ENCODE measurements around the gene LHFPL3.

Gene LHFPL3

GRCh38 chr7:104838537-104839299 lies 510.3 kb downstream of the LHFPL3 start:
- Histone ChIP-seq H2BK120ac (ENCODE audit: insufficient read depth, low read length, poor library complexity) (no peak overlapping the region), H2AFZ (ENCODE audit: insufficient read depth, low read length, poor library complexity) (no peak overlapping the region), H3K14ac (ENCODE audit: low read length) (no peak overlapping the region), H3K79me1 (ENCODE audit: low read length) (no peaks in the 10 kb centered on the region), H2AK5ac (ENCODE audit: low read length) (no peak overlapping the region), H3K4me2 (ENCODE audit: low read length) (no peak overlapping the region), H3K4me1 (ENCODE audit: control insufficient read depth in 1 of 2, insufficient read depth in 2 of 2, low read length in 2 of 2) (no peaks in the 10 kb centered on the region), H3K4me3 (ENCODE audit: low read depth, low read length) (no peak overlapping the region), H2BK5ac (ENCODE audit: low read depth, low read length, poor library complexity) (no peak overlapping the region), H4K91ac (ENCODE audit: low read depth, low read length) (no peak overlapping the region), H3K79me2 (ENCODE audit: control insufficient read depth, insufficient read depth, low read length, poor library complexity) (no peaks in the 10 kb centered on the region), H3K9me3 (ENCODE audit: insufficient read depth, low read depth, low read length) (no peaks in the 10 kb centered on the region), H4K12ac (ENCODE audit: low read depth, low read length) (no peak overlapping the region), H3K9ac (ENCODE audit: low read length) (no peak overlapping the region), H4K8ac (ENCODE audit: low read depth, low read length) (no peak overlapping the region), H3K27me3 (ENCODE audit: insufficient read depth, low read length) (no peaks in the 10 kb centered on the region), H3K36me3 (ENCODE audit: control insufficient read depth in 1 of 2, insufficient read depth in 2 of 2, low read length in 2 of 2) (no peaks in the 10 kb centered on the region), H3K23ac (ENCODE audit: low read length) (no peak overlapping the region), H3K18ac (ENCODE audit: low read length) (no peak overlapping the region), H3K27ac (ENCODE audit: low read depth, low read length) (no peak overlapping the region), H3K4ac (ENCODE audit: low read depth, low read length) (no peak overlapping the region), H2BK12ac (ENCODE audit: low read length) (no peak overlapping the region)
- no CpG with 5 or more reads among the region's 3 CpGs for WGBS (ENCODE audit: extremely low coverage, insufficient coverage, insufficient read length)
- no peak for DNase-seq

DNA sequence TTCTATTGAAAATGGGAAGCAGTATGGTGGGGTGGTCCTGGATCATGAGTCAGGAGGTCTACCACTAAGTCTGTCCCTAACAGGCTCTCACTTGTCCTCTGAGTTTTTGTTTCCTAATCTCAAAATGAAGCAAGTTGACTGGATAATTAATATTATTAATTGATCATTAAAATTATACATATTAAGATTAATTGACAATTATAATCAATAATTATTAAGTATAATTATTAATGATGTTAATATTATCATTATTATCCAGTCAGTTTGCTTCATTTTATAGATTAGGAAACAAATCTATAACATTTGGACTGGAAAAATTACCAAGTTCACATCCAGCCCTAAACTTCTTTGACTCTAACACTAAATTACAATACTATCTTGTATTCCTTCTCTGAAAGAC lies 511.4 kb downstream of the LHFPL3 start:
- H3K9ac ChIP-seq (ENCODE audit: low read length) = no peak overlapping the region
- no peak overlapping the region for H3K27ac ChIP-seq (ENCODE audit: low read depth, low read length)

DNA sequence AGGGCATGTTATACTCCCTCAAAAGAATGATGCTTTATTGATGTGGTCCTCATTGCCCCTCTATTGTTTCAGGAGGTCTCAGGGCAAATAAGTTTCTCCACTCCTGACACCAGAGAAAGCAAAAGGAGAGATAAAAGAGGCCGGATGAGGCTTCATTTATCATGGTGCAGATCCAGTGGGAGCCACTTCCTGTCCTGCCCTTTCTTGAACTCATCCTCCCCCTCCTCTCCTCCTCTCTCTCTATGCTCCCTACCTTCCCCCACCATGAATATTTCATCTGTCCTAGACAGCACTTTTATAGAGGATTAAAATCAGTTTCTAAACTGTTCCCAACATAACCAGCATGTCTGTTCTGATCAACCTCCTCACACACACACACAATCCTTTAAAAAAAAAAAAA lies 513.4 kb downstream of the LHFPL3 start:
- Histone ChIP-seq H3K27ac (ENCODE audit: low read depth, low read length) (no peak overlapping the region), H4K8ac (ENCODE audit: low read depth, low read length) (no peak overlapping the region), H3K79me1 (ENCODE audit: low read length) (no peaks in the 10 kb centered on the region), H3K4me2 (ENCODE audit: low read length) (no peak overlapping the region), H3K36me3 (ENCODE audit: control insufficient read depth in 1 of 2, insufficient read depth in 2 of 2, low read length in 2 of 2) (no peaks in the 10 kb centered on the region), H2AFZ (ENCODE audit: insufficient read depth, low read length, poor library complexity) (no peak overlapping the region), H3K4me1 (ENCODE audit: control insufficient read depth in 1 of 2, insufficient read depth in 2 of 2, low read length in 2 of 2) (no peaks in the 10 kb centered on the region), H3K9ac (ENCODE audit: low read length) (no peak overlapping the region), H2BK12ac (ENCODE audit: low read length) (no peak overlapping the region), H3K9me3 (ENCODE audit: insufficient read depth, low read depth, low read length) (no peaks in the 10 kb centered on the region), H2BK5ac (ENCODE audit: low read depth, low read length, poor library complexity) (no peak overlapping the region), H3K4me3 (ENCODE audit: low read depth, low read length) (no peak overlapping the region), H4K91ac (ENCODE audit: low read depth, low read length) (no peak overlapping the region), H4K12ac (ENCODE audit: low read depth, low read length) (no peak overlapping the region), H3K27me3 (ENCODE audit: insufficient read depth, low read length) (no peaks in the 10 kb centered on the region), H2AK5ac (ENCODE audit: low read length) (no peak overlapping the region), H3K18ac (ENCODE audit: low read length) (no peak overlapping the region), H3K23ac (ENCODE audit: low read length) (no peak overlapping the region), H3K14ac (ENCODE audit: low read length) (no peak overlapping the region), H3K4ac (ENCODE audit: low read depth, low read length) (no peak overlapping the region), H3K79me2 (ENCODE audit: control insufficient read depth, insufficient read depth, low read length, poor library complexity) (no peaks in the 10 kb centered on the region), H2BK120ac (ENCODE audit: insufficient read depth, low read length, poor library complexity) (no peak overlapping the region)
- DNase-seq = no peak
- WGBS (ENCODE audit: extremely low coverage, insufficient coverage, insufficient read length) = no CpG with 5 or more reads among the region's 1 CpG

More for the DNA sequence above, 511.4 kb downstream of the LHFPL3 start:
- no peak overlapping the region for H2AK5ac ChIP-seq (ENCODE audit: low read length)
- H3K36me3 ChIP-seq (ENCODE audit: control insufficient read depth in 1 of 2, insufficient read depth in 2 of 2, low read length in 2 of 2) = no peaks in the 10 kb centered on the region
- no peak overlapping the region for H4K12ac ChIP-seq (ENCODE audit: low read depth, low read length)
- H2BK12ac ChIP-seq (ENCODE audit: low read length) = no peak overlapping the region
- no peak overlapping the region for H4K8ac ChIP-seq (ENCODE audit: low read depth, low read length)
- no peaks in the 10 kb centered on the region for H3K9me3 ChIP-seq (ENCODE audit: insufficient read depth, low read depth, low read length)
- no peak overlapping the region for H3K18ac ChIP-seq (ENCODE audit: low read length)
- no peak overlapping the region for H4K91ac ChIP-seq (ENCODE audit: low read depth, low read length)
- no peak overlapping the region for H3K23ac ChIP-seq (ENCODE audit: low read length)
- no peak overlapping the region for H2AFZ ChIP-seq (ENCODE audit: insufficient read depth, low read length, poor library complexity)
- H3K4ac ChIP-seq (ENCODE audit: low read depth, low read length) = no peak overlapping the region
- no peak overlapping the region for H2BK120ac ChIP-seq (ENCODE audit: insufficient read depth, low read length, poor library complexity)
- H3K4me2 ChIP-seq (ENCODE audit: low read length) = no peak overlapping the region
- no peak for DNase-seq
- no peaks in the 10 kb centered on the region for H3K79me1 ChIP-seq (ENCODE audit: low read length)
- no peaks in the 10 kb centered on the region for H3K27me3 ChIP-seq (ENCODE audit: insufficient read depth, low read length)
- H3K4me1 ChIP-seq (ENCODE audit: control insufficient read depth in 1 of 2, insufficient read depth in 2 of 2, low read length in 2 of 2) = no peaks in the 10 kb centered on the region
- H2BK5ac ChIP-seq (ENCODE audit: low read depth, low read length, poor library complexity) = no peak overlapping the region
- H3K4me3 ChIP-seq (ENCODE audit: low read depth, low read length) = no peak overlapping the region
- no peak overlapping the region for H3K14ac ChIP-seq (ENCODE audit: low read length)
- H3K79me2 ChIP-seq (ENCODE audit: control insufficient read depth, insufficient read depth, low read length, poor library complexity) = no peaks in the 10 kb centered on the region

- Histone ChIP-seq H4K8ac (ENCODE audit: low read depth, low read length) (no peak overlapping the region), H3K4me1 (ENCODE audit: control insufficient read depth in 1 of 2, insufficient read depth in 2 of 2, low read length in 2 of 2) (no peaks in the 10 kb centered on the region), H3K4me2 (ENCODE audit: low read length) (no peak overlapping the region), H3K9ac (ENCODE audit: low read length) (no peak overlapping the region), H4K12ac (ENCODE audit: low read depth, low read length) (no peak overlapping the region), H3K27me3 (ENCODE audit: insufficient read depth, low read length) (no peaks in the 10 kb centered on the region), H3K79me1 (ENCODE audit: low read length) (no peaks in the 10 kb centered on the region), H2BK120ac (ENCODE audit: insufficient read depth, low read length, poor library complexity) (no peak overlapping the region), H3K4ac (ENCODE audit: low read depth, low read length) (no peak overlapping the region), H2BK12ac (ENCODE audit: low read length) (no peak overlapping the region), H3K18ac (ENCODE audit: low read length) (no peak overlapping the region), H3K27ac (ENCODE audit: low read depth, low read length) (no peak overlapping the region), H3K4me3 (ENCODE audit: low read depth, low read length) (no peak overlapping the region), H2AK5ac (ENCODE audit: low read length) (no peak overlapping the region), H3K9me3 (ENCODE audit: insufficient read depth, low read depth, low read length) (no peaks in the 10 kb centered on the region), H3K79me2 (ENCODE audit: control insufficient read depth, insufficient read depth, low read length, poor library complexity) (no peaks in the 10 kb centered on the region), H3K36me3 (ENCODE audit: control insufficient read depth in 1 of 2, insufficient read depth in 2 of 2, low read length in 2 of 2) (no peaks in the 10 kb centered on the region), H3K14ac (ENCODE audit: low read length) (no peak overlapping the region), H4K91ac (ENCODE audit: low read depth, low read length) (no peak overlapping the region), H2BK5ac (ENCODE audit: low read depth, low read length, poor library complexity) (no peak overlapping the region), H2AFZ (ENCODE audit: insufficient read depth, low read length, poor library complexity) (no peak overlapping the region), H3K23ac (ENCODE audit: low read length) (no peak overlapping the region)
- DNase-seq = no peak
- WGBS (ENCODE audit: extremely low coverage, insufficient coverage, insufficient read length) = no CpG with 5 or more reads among the region's 5 CpGs
Observed at GRCh38 chr7:104843198-104843597, 514.8 kb downstream of the LHFPL3 start.

All from trophoblast cell (in vitro differentiated cells and primary cell).